GM19023 (cell line): ENCODE measurements around the gene B4GALT5.
"Not testable (repeated sequence)": the region's sequence is repeated elsewhere in the genome, so short reads cannot be mapped to it uniquely, and the experiment has no call there.

Source experiments
- ATAC-seq: cut with Tn5 transposase; IDR thresholded peaks from one replicate; pipeline ENCODE4 v1.9.1; 2021; ENCODE audit warnings: mild to moderate bottlenecking, moderate library complexity; ENCODE audit not compliant: unreplicated experiment

B4GALT5 gene

DNA sequence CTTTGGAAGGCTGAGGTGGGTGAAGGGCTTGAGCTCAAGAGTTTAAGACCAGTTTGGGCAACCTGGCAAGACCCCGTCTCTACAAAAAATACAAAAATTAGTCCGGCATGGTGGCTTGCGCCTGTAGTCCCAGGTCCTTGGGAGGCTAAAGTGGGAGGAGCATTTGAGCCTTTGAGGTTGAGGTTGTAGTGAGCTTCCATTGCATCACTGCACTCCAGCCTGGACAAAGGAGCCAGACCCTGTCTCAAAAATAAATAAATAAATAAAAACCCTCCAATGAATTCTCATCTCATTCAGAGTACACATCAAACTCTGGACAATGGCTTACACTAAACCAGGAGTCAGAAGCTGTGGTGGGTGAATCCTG, 31.8 kb downstream of the B4GALT5 start:
- ATAC-seq: no peak

DNA sequence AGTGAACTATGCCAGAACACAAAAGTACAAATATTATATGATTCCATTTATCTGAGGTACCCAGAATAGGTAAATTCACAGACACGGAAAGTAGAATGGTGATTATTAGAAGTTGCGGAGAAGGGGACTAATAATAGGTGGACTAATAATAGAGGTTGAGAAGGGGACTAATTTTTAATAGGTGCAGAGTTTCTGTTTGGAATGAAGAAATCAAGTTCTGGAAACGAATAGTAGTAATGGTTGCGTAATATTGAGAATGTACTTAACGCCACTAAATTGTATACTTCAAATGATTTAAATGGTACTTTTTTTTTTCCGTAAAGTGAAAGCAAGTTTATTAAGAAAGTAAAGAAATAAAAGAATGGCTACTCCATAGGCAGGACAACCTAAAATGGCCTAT, 33.2 kb downstream of the B4GALT5 start:
- ATAC-seq: no peak

DNA sequence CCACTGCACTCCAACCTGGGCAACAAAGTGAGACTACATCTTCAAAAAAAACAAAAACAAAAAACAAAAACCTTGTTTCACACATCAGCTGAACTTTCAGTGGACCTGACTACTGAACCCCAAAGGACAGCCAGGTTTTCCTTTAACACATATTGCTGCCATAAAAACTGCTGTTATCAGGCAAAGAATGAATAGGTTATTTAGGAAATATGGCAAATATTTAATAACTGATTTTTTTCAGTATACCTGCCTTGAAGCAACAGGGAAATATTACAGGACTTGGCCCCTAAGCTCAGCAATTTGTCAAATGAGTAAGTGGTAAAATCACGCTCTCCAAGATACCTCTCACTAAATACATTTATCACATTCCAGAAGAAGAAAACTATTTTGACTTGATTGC, 34.0 kb downstream of the B4GALT5 start:
- no peak for ATAC-seq

DNA sequence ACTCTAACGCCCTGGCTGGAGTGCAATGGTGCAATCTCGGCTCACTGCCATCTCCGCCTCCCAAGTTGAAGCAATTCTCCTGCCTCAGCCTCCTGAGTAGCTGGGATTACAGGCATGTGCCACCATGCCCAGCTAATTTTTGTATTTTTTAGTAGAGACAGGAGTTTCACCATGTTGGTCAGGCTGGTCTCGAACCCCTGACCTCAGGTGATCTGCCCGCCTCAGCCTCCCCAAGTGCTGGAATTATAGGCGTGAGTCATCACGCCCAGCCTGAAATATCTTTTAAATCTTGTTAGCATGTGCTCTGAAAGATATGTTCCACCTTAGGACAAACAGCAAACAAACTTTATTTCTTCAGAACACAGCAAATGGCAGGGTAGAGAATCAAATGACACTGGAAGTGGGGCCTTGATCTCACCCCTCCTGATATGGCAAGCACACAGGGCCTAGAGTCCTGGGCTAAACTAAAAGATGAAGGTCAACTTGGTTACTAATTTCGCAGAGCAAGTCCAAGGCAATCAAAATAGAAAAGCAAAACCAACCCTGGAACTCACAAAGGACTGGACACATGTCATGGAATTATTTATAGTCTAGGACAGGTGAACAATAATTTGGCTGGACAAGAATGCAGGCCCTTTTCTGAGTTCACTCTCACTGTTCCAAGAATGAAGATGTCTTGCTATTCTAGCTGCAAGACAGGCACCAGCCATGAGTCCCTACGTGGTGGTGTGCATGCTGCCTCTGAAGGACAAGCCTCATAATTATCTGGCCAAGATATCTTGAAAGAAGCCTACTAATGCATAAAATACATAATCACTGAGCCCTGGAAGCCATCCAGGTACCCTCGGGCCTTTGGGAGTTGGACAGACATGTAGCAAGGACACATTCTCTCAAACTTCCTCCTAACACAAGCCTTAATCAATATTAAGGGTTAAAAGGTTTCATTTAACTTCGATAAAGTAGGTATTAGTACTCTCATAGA, 35.6 kb downstream of the B4GALT5 start:
- no peak for ATAC-seq

- ATAC-seq: peak; percentile 65
Observed at GRCh38 chr20:49676581-49677291, 36.9 kb downstream of the B4GALT5 start.

GRCh38 chr20:49675368-49676151, 38.1 kb downstream of the B4GALT5 start:
- peak; percentile 52 for ATAC-seq

DNA sequence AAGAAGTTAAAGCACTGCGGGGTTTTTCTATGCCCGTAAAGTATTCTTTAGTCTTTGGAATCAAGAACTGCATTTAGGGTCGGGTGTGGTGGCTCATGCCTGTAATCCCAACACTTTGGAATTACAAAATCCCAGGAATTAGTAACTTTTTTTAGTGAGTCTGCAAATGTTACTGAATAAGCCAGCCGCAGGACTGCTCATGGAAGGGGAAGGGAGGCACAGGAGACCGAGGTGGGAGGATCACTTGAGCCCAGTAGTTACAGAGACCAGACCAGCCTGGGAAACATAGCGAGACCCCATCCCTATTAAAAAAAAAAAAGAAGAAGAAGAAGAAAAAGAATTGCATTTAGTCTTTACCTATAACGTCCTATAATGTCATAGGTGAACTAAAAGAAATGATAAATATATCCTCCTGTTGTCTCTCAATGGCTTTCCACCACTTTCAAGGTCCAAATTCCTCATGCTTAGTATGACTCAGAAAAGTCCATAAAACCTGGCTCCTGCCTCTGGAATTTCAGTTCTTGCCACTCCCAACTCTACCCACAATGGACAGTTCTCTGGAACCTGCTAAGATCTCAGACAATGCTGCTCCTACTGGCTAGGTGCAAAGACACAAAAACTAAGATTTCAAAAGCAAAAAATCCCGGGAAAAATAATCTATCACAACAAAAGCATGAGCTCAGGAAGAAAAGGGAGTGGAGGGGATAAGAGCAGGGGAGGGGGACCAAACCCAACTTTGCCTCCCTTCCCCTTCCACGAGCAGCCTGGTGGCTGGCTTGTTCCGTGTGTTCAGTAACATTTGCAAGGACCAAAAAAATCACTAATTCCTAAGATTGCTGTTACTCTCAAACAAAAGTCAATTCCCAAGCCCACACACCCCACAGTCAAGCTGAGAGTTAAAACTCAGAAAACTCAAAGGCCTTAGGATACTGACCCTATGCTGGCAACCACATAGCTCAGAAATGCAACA, 39.0 kb downstream of the B4GALT5 start:
- no peak for ATAC-seq

DNA sequence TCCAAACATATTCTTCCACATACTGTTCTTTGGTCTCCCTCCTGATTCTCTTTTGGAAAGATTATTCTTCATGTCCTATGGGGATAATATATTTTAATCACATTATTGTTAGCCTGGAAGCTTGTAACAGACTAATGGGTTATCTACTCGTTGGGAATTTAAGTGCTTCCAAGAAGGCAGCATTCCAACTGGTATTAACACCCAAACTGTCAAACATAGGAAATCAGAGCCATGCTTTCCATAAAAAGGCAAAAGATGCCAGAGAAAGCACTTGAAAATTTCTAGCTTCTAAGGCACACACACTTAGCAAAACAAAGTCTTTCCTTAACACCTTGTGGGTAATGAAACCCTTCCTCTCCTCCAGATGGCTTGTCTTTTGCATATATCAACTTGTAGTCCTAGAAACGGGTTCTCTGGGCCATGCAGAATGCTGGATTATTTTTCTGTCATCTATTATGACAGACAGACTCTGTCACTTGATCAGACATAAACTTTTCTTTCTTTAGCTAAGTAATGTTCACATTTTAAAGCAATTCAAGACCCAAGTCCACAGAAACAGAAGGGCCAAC, 41.5 kb downstream of the B4GALT5 start:
- ATAC-seq: no peak

GRCh38 chr20:49671433-49671832, 42.2 kb downstream of the B4GALT5 start:
- no peak for ATAC-seq

DNA sequence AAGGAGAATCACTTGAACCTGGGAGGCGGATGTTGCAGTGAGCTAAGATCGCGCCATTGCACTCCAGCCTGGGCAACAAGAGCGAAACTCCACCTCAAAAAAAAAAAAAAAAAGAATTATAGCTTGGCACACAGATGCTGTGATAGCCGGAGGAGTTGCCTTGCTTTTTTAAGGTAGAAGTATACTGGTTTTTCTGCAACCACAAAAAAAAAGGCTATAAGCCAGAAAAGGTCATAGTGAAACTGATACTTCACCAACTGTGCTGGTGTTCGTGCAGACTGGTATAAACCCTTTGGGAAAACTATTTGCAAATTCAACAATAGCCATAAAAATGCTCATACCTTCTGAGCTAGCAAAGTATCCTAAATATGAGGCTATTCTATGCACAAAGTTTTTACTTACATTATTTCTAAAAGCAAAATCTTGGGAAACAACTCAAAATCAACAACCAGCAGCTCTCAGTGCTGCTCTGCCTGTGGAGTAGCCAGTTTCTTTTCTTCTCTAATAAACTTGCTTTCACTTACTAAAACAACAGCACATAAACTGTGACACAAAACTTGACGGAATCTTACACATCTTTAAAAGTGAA, 44.0 kb downstream of the B4GALT5 start:
- no peak for ATAC-seq

DNA sequence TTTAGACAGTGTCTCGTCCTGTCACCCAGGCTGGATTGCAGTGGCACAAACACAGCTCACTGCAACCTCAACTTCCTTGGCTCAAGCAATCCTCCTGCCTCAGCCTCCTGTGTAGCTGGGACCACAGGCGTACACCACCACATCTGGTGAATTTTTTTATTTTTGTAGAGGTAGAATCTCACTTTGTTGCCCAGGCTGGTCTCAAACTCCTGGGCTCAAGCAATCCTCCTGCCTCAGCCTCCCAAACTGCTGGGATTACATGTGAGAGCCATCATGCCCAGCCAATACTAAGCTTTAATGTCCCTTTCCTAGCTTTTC, 44.8 kb downstream of the B4GALT5 start:
- not testable (repeated sequence) for ATAC-seq

- ATAC-seq: peak; percentile 72
Observed at GRCh38 chr20:49668181-49668877, 45.3 kb downstream of the B4GALT5 start.

DNA sequence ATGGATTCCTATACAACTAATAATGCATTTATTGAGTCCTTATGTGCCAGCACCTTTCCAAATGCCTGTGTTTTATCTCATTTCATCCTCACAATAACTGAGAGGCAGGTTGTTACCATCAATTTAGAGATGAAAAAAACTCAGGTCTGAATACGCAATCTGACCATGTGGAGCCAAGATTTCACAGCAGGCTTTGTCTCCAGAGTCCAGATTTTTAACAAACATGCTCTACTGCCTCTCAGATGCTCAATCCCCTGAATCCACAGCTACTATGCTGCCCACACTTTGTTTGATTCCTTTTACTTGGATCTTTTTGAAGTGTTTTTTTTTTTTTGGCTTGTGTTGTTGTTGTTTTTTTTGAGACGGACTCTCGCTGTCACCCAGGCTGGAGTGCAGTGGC, 46.8 kb downstream of the B4GALT5 start:
- no peak for ATAC-seq

DNA sequence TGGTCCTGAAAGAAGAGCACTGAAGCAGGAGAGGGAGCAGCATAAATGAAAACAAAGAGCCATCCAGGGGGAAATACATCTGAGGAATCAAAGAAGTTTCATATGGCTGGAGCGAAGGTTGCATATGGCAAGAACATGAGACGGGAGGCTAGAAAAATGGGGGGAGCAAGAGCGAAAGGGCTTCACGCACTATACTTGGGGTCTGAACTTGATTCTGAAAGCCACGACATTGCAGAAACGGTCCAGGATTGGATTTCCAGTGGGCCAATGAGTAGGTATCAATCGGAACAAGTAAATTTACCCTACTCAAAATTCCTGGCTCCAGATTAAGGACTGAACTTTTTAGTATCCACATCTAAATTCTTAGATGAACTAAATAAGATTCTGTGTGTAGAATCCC, 47.9 kb downstream of the B4GALT5 start:
- ATAC-seq: no peak

GRCh38 chr20:49664612-49665313, 48.9 kb downstream of the B4GALT5 start:
- ATAC-seq: no peak

DNA sequence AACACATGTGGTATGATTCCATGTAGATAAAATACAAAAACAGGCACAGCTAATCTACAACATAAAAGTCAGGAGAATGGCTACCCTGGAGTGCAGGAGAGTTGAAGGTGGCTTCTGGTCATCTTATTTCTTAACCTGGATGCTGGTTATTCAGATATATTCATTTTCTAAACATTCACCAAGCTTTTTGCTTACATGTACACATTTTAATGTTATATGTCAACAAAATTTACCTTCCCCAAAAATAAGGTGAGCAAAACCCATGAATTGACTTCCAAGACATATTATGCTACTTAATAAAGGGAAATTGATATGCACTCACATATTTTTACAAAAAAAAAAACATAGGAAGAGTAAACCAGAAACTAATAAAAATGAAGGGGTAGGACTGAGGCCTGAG, 50.6 kb downstream of the B4GALT5 start:
- no peak for ATAC-seq

GRCh38 chr20:49661560-49662329, 51.9 kb downstream of the B4GALT5 start:
- no peak for ATAC-seq

GRCh38 chr20:49660912-49661311, 52.8 kb downstream of the B4GALT5 start:
- no peak for ATAC-seq
